ENCODE measurements around the gene SDCCAG8. TPM values are rescaled to one million over a fixed set of nuclear protein-coding genes. Genes with fewer than 3 reads are reported as not detected.

The SDCCAG8 gene
- polyA plus RNA-seq, 3 donors, result 33.2 to 34.4 (median 33.4) TPM

DNA sequence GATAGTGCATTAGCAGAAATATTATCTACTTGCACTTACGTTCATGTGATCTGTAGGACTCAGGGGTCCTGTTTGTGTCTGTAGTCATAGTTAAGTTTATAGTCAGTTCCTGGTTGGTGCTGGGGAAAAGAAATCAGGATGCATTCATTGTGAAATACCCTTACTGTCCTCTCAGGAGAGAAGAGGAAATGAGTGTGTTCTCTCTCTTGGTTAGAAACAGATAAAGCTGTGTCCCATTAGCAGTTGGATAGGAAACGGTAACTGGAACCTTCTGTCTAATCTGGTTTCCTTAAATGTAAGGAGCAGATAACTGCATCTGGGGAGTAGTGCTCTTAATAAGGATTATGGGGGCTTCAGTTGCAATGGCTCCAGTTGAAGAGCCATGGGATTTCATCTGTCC, 8.9 kb downstream of the SDCCAG8 start:
- peak overlapping the region; percentile 48 for H2AFZ ChIP-seq (ENCODE audit: insufficient read depth, low read depth, low read length, poor library complexity, severe bottlenecking)
- H3K27me3 Mint-ChIP-seq (ENCODE audit: low read depth in 3 of 3), result no peaks in the 10 kb centered on the region
- 0% methylated on average over 1 of the region's 2 CpGs for WGBS (ENCODE audit: insufficient coverage)
- H3K27ac ChIP-seq (ENCODE audit: low read depth in 1 of 2, low read length in 2 of 2), result peak overlapping the region; percentile 74 to 87
- peaks cover 78 to 83% of the 10 kb centered on the region in 2 donors for H3K4me1 ChIP-seq (ENCODE audit: control insufficient read depth in 1 of 2, insufficient read depth in 2 of 2, low read length in 2 of 2)
- H3K4me3 Mint-ChIP-seq, result peak overlapping the region; percentile 37 to 56
- H3K9me3 ChIP-seq (replicated peaks in 1 of 2; ENCODE audit: control insufficient read depth in 1 of 2, insufficient read depth in 1 of 2, low read length in 2 of 2), result no peaks in the 10 kb centered on the region
- intact Hi-C loops (cut with micrococcal nuclease), result loop anchor here in 1 of 2 donors (2.0 kb wide), 1 partner anchor 20 kb away; no protein-coding TSS in a partner anchor
- H3K4me3 ChIP-seq (replicated peaks in 1 of 3; ENCODE audit: low read depth in 2 of 3, low read length in 3 of 3), result peak overlapping the region in 1 of 3 experiments; percentile 56
- no peaks in the 10 kb centered on the region for H3K36me3 ChIP-seq (replicated peaks in 1 of 2; ENCODE audit: control insufficient read depth in 1 of 2, insufficient read depth in 2 of 2, low read length in 2 of 2)
- H3K9ac ChIP-seq (ENCODE audit: insufficient read depth, low read length, poor library complexity, severe bottlenecking), result peak overlapping the region; percentile 22
- H3K79me2 ChIP-seq (ENCODE audit: insufficient read depth, low read length), result peaks cover 68% of the 10 kb centered on the region
- H3K36me3 Mint-ChIP-seq, result peaks cover 0 to 11% of the 10 kb centered on the region in 2 donors
- peaks cover 73% of the 10 kb centered on the region for H3K4me1 Mint-ChIP-seq
- H3K27ac Mint-ChIP-seq, result peak overlapping the region; percentile 90 to 97 (median 95)
- no peak for TF ChIP-seq CTCF (IDR thresholded peaks at IDR 0.05)
- H3K9me3 Mint-ChIP-seq, result no peaks in the 10 kb centered on the region
- DNase-seq, result peak; percentile 67 to 93 (median 90)
- peak overlapping the region; percentile 61 for H3K4me2 ChIP-seq (replicated peaks; ENCODE audit: extremely low read depth, low read length, poor library complexity, severe bottlenecking)
- H4K20me1 ChIP-seq (ENCODE audit: insufficient read depth, low read length), result no peaks in the 10 kb centered on the region
- H3K27me3 ChIP-seq (ENCODE audit: control insufficient read depth in 2 of 2, insufficient read depth in 2 of 2, low read length in 2 of 2), result no peaks in the 10 kb centered on the region

GRCh38 chr1:243266231-243266630, 10.4 kb downstream of the SDCCAG8 start:
- Mint-ChIP-seq H3K27me3 (ENCODE audit: low read depth in 3 of 3) (no peaks in the 10 kb centered on the region), H3K4me3 (no peak overlapping the region), H3K9me3 (no peaks in the 10 kb centered on the region), H3K4me1 (peaks cover 70% of the 10 kb centered on the region), H3K27ac (peak overlapping the region; percentile 89 to 98 (median 92)), H3K36me3 (peaks cover 7 to 15% of the 10 kb centered on the region in 2 donors)
- Histone ChIP-seq H2AFZ (ENCODE audit: insufficient read depth, low read depth, low read length, poor library complexity, severe bottlenecking) (no peak overlapping the region), H3K36me3 (replicated peaks in 1 of 2; ENCODE audit: control insufficient read depth in 1 of 2, insufficient read depth in 2 of 2, low read length in 2 of 2) (no peaks in the 10 kb centered on the region), H4K20me1 (ENCODE audit: insufficient read depth, low read length) (no peaks in the 10 kb centered on the region), H3K9ac (ENCODE audit: insufficient read depth, low read length, poor library complexity, severe bottlenecking) (no peak overlapping the region), H3K79me2 (ENCODE audit: insufficient read depth, low read length) (peaks cover 59% of the 10 kb centered on the region), H3K9me3 (replicated peaks in 1 of 2; ENCODE audit: control insufficient read depth in 1 of 2, insufficient read depth in 1 of 2, low read length in 2 of 2) (no peaks in the 10 kb centered on the region), H3K4me3 (replicated peaks in 1 of 3; ENCODE audit: low read depth in 2 of 3, low read length in 3 of 3) (no peak overlapping the region), H3K4me2 (replicated peaks; ENCODE audit: extremely low read depth, low read length, poor library complexity, severe bottlenecking) (no peak overlapping the region), H3K27me3 (ENCODE audit: control insufficient read depth in 2 of 2, insufficient read depth in 2 of 2, low read length in 2 of 2) (no peaks in the 10 kb centered on the region), H3K4me1 (ENCODE audit: control insufficient read depth in 1 of 2, insufficient read depth in 2 of 2, low read length in 2 of 2) (peaks cover 76 to 80% of the 10 kb centered on the region in 2 donors), H3K27ac (ENCODE audit: low read depth in 1 of 2, low read length in 2 of 2) (peak overlapping the region; percentile 74 to 96)
- intact Hi-C loops (cut with micrococcal nuclease), result no loop called here
- WGBS (ENCODE audit: insufficient coverage), result no CpG with 5 or more reads among the region's 4 CpGs
- no peak for TF ChIP-seq CTCF (IDR thresholded peaks at IDR 0.05)
- DNase-seq, result no peak

Data from CD14-positive monocyte (primary cell).